Endothelial cell of hepatic sinusoid (primary cell): ENCODE results near the gene ABI2.
"Not testable (repeated sequence)": the region's sequence is repeated elsewhere in the genome, so short reads cannot be mapped to it uniquely, and the experiment has no call there.

Experiments
- in situ Hi-C: cut with HindIII; loops from 2 replicates; pipeline ENCODE4 v1.10.0; 2017; ENCODE audit warnings: low sequenced_read_pairs

The ABI2 gene

DNA sequence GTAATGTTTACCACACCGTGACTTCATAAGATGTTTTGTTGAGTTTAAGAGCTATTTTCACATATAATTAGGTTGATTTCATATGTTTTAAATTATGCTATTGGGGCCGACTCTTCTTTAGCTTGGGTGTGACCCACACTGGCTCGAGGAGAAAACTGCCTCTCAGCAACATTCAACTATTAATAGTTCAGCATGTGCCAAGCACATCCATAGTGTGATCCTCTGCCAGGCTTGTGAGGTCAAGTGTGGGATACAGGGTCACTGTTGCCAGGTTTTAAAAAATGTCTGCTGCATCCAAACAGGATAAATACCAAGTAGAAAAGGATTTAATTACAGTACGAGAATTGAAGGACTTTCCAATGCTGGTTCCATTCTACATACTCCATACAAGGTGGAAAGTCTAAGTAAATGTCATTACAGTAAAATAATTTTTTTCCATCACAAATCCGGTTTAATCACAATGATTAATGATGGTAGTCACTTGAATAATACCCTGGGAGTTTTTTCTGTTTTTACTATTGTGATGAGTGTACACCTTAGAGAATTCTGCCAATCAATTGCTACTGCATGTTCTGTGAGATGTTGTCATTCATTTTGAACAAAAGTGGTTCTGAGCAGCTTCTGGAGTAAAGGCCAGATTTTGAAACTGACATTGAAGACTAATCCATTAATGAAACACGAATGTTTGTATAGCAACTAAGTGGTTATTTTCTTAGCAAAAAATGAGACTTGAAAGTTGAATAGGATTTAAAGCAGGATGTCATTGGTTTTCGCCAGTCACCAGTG is 84.5 kb downstream of the ABI2 start:
- in situ Hi-C loops = no loop called here

DNA sequence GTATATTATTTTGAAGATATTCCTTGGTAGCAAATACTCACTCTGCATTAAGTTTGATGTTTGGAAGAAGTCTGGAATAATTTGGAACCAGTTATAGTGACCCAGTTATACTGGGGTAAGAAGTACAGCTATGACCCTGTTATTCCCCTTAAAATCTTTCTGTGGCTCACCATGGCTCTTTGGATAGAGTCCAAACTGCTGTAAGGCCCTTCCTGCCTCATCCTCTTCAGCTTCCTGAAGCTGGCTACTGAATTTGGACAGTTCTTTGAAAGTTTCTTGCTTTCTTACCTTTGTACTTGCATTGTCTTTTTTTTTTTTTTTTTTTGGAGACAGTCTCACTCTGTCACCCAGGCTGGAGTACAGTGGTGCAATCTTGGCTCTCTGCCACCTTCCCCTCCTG is 85.6 kb downstream of the ABI2 start:
- in situ Hi-C loops = no loop called here

DNA sequence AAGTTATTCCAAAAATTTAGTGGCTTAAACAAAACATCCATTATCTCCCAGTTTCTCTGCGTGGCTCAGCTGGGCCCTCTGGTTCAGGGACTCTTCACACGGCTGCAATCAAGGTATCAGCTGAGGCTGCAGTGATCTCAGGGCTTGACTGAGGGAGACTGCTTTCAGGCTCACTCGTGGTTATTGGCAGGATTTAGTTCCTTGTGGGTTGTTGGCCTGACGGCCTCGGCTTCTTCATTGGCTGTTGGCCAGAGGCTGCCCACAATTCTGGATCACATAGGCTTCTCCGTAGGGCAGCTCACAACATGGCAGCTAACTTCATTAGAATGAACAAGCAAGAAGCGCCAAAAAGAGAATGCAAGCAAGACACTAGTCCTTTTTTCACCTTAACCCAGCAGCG is 90.1 kb downstream of the ABI2 start:
- in situ Hi-C loops = no loop called here

DNA sequence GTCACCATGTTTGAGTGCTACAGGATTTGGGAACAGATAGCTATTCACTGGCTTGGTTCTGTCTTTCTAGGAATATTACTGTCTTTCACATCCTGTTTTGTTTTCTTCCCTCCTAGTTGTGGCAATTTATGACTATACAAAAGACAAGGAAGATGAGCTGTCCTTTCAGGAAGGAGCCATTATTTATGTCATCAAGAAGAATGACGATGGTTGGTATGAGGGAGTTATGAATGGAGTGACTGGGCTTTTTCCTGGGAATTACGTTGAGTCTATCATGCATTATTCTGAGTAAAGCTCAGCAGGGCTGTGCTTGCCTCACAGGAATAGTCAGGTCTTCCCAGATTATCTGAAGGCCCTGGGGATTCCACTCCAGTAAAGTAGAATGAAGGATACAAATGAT is 98.9 kb downstream of the ABI2 start:
- in situ Hi-C loops = no loop called here

DNA sequence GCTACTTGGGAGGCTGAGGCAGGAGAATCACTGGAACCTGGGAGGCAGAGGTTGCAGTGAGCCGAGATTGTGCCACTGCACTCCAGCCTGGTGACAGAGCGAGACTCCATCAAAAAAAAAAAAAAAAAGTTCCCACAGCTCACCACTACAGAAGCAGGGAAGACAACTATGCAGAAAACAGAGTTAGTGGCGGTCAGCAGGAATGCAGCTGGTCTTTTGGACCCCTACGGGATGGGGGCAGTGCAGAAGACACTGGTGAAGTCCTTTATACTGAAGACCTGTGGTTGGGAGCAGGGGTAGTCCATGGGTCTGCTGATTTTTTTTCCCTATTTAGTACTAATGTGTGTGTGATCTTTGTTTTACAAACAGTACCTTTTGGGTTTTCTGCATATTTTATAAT is 101.4 kb downstream of the ABI2 start:
- in situ Hi-C loops = not testable (repeated sequence)

DNA sequence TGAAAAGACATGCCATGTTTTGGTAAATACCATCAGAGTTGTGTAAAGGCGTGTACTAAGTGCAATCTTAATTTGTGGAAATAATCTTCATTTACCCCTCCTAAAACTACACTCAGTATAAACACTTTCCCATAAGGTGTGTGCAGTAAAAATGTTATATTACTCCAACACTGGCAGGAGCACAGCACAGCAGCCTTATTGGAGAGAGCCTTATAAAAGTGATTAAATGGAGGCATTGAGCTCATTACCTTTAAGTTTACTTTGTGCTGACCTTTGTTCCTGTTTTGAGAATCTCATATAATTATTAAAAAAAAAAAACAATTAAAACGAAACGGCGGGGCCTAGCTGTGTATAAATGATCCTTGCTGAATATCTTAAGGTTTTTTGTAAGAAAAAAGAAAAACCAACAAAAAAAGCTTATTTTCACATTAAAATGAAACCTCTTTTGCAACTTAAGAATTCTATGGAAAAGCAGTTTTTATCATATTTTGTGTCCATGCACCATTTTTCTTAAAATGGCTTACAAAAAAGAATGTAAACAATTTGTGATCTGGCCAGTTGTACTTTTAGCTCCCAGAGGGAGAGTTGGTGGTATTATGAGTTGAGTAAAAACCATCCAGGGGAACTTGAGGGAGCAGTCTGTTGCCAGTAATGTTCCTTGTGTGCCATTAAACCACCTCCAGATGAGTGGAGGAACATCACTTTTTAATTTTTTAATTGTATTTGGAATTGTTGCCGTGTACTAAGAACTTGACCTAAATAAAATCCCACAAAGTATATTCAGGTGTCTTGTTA is 103.4 kb downstream of the ABI2 start:
- in situ Hi-C loops = no loop called here

DNA sequence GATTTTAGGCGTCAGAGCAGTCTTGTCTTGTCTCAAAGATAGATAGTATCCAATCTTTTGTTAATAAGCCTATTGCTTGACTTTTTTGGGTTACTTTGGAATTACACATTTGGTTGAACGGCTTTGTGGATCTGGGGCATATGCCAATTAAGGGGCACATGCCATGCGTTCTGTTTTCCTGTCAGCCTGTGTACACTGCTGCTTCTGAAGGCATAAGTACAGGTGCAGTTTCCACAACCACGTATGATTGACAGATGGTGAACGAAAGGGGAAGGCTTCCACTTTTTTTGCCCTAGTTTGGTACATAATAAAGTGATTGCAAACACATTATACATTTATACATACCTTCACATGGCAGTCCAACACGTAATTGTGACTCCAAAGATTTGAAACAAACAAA is 104.6 kb downstream of the ABI2 start:
- in situ Hi-C loops = no loop called here

DNA sequence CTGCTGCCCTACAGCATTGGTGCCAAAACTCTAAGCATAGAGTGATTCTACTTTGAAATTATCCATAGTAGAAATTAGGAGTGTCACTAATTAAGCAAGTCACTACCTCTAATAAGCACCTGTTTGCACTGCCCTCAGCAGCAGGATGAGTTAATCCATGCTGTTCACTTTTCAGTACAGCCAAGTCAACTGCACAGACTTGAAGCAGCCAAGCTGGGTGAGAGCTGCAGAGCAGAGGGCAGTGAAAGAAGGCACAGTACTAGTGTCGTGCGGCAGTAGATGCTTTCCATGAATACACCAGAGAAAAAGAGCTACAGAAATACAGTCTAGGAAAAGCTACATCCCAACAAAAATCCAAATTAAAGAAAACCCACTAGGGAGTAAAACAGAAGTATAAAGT is 108.3 kb downstream of the ABI2 start:
- in situ Hi-C loops = no loop called here

DNA sequence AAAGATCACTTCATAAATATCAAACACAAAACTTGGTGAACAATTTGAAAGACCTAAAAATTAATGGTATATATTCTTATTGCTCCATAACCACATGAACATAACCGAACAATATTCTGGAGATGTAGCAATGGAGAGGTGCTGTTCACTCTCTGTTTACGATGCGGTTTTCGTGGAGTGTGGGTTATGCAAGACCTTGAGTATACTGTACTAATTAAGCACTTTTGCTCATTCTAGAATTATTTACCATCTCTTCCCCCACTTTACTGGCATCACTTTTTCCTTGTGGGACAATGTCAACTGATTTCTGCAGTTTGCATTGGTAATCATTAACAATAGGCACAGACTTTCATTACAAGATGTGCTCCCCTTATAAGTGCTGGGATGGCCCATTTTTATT is 109.3 kb downstream of the ABI2 start:
- in situ Hi-C loops = no loop called here

DNA sequence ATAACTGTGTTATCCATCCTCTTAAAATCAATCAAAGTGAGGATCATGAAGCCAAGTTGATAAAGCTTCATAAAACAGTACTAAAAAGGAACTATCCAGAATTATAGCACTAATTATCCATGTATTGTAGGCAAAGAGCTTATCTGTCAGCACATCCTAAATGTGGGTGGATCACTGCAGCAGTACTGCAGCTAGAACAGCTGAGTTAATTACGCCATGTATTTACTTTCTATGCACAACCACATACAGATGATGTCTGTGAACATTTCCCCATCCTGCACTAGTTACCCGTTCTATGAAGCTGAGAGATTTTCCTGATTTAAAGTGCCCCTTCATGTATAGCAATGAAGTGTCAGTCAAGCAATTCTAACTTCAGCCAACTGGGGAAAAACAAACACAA is 110.3 kb downstream of the ABI2 start:
- in situ Hi-C loops = no loop called here

DNA sequence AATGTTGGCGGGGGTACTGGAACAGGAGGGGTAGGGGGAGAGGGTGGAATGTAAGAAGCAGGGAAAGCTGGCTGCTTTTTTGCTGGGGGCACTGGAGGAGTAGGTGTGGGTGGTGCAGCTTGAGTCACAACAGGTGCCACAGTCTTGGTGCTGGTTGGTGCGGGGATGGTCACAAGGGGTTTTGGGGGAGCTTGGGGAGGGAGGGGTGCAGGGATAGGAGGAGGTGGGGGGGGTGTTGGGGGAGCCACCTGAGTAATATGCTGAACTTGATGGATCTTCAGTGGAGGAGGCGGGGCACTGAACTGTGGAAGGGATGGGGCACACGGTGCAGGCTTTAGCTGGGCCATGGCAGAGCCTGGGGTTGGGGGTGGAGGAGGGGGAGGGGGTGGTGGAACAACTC is 112.5 kb downstream of the ABI2 start:
- in situ Hi-C loops = no loop called here

DNA sequence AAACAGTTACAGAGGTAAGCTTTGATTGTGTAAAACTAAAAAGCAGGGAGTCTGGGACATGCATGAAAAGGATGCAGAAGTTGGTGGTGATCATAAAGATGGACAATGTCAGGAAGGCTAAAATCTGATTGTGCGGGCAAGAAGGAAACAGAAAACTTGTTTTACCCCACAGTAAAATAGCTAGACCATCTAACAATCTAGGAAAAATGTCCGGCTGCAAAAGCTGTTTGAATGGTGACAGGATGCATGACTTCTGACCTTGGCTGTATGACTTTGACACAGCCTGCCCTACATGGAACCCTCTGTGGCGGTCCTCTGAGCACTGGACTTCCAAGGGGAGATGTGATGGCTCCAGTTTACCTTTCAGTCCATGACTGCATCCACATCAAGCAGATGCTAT is 113.3 kb downstream of the ABI2 start:
- in situ Hi-C loops = no loop called here

DNA sequence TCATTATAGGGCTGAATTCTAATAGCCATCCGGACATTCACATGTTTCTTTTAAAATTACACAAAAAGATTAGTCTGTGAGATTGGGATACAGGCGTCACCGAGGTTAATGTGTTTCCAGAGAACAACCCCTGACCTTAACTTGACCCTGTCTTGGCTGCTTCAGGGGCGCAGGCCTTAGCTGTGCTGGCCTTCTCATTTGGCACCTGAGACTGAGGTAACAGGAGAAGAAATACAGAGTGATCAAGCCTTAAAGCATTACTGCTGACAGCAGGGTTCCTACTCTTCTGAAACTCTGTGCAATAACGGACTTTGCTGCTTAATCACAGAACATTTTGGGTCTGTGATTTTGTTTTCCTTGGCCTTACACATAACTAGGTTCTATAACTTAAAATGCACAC is 114.3 kb downstream of the ABI2 start:
- in situ Hi-C loops = no loop called here

DNA sequence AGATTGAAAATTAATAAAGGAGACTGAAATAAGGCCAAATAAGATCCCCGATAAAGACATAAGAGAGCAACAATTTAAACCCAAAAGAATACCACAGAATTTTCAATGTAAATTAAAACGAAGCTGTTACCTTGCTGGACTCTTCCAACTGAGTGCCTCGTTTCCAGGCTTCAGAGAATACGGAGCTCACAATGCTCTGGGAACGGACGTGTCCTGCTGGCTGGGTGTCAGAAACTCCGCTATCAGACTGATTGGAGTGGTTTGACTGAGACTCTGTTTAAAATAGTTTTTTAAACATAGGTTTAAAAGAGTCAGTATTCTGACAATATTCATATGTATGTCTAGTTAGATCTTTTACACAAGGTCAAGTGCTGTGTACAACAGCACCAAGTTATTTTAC is 116.5 kb downstream of the ABI2 start:
- in situ Hi-C loops = no loop called here

DNA sequence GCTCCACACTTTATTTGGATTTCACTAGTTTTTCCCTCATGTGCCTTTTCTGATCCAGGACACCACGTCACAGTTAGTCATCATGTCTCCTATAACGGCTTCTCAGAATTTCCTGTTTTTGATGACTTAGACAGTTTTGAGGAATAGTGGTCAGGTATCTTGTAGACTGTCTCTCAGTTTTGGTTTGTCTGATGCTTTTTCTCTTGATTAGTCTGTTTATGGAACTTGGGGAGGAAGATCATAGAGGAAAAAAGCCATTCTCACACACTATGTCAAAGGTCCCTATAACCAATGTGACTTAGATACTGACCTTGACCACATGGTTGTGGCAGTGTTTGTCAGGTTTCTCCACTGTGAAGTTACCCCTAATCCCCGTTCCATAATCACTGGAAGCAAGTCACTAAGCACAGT is 117.9 kb downstream of the ABI2 start:
- in situ Hi-C loops = no loop called here

DNA sequence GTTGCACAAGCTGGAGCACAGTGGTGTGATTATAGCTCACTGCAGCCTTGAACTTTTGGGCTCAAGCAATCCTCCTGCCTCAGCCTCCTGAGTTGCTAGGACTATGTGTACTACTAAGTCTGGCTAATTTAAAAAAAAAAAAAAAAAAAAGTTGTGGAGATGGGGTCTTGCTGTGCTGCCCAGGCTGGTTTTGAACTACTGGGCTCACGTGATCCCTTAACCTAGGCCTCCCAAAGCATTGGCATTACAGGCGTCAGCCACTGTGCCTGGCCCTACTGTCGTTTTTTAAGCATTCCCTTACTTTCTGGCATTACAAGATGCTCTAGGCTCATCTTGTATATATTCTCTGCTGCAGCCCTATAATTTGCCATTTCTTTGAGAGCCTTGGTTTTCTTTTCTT is 118.6 kb downstream of the ABI2 start:
- in situ Hi-C loops = no loop called here

DNA sequence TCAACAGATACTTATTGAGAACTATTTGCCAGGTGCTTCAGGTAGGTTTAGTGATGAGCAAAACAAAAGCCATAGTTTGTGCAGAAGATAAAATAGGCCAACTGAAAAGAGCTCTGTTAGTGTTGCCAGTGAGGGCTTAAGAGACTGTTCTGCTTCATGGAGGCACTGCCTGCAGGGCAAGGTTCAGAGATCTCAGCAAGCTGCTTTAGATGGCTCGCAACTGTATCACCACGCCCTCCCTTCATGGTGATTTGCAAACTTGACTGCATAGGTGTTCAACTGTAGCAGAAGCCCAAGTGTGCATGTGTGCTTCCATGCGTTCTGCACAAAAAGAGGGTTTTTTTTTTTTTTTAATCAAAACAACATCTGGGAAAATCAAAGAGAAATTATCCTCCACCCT is 122.4 kb downstream of the ABI2 start:
- in situ Hi-C loops = no loop called here

DNA sequence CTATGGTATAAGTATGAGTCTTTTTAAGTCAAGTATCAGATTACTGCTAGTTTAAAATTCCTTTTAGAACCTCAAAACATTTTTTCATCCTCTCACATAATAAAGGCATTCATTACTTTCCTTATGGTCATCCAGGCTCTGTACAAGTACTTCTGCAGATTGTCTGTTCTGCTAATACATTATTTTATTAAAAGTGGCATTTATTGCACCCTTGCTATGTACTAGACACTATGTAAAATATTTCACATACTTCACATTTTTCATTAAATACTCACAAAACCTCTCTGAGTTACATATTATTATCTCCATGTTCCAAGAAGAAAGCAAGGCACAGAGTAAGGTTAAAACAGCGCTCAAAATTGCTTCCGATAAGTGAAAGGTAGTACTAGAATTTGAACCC is 122.8 kb downstream of the ABI2 start:
- in situ Hi-C loops = no loop called here

DNA sequence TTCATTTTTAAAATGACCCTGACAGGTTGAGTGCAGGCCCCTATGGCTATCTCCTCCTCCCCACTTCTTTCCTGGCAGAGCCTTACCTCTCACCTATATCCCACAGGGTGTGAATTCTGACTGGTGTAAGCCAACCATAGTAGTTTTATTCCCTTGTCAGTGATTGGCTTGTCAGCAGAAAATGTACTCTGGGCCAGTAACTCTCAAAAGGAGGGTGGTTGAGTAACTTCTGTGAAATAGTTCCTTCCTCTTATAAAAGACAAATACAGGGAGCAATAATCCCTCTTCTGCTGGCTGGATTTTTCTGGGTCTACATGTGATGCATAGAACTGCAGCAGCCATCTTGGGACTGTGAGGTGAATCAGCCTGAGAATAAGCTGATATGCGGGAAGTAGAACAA is 123.5 kb downstream of the ABI2 start:
- in situ Hi-C loops = no loop called here

DNA sequence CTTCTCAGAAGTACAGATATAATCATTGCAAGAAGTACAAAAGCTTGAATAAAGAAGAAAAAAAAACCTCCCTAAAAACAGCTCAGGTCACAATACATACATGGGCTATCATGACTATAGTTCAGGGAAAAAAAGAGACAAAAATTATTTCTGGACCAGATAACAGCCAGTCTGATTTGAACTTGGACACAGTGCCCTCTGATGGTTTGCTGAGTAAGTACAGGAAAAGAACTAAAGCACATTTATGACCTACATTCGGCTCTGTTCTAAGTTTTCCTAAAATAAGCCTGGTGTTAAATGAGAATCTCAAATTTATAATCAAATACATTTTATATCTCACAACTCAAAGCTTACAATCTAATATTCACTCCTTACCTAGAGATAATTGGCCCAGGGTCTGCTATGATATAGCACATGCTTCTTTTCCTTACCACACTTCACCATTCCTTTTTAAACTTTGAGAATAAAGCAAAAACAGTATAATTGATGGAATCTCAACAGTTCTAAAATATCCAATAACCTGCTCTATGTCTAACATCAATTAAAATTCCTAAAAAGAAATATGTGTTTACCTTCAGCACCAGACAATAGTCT is 125.8 kb downstream of the ABI2 start:
- in situ Hi-C loops = no loop called here

DNA sequence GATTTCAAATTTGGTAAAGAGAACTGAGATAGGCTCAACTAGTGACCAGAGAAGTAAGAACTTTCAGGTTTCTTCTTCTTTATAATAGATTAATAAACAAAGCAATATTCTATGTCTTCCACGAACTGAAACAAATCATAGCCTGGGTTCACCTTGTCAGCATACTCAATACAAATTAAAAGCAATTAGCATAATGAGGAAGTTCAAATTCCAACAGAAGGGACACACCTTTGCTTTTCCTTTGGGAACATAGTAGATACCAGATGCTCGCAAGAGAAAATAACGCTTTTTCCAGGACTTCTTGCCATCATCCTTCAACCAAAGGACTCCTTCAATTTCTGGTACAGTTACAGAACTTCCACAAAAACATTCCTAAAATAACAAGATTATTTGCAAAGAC is 127.0 kb downstream of the ABI2 start:
- in situ Hi-C loops = no loop called here

DNA sequence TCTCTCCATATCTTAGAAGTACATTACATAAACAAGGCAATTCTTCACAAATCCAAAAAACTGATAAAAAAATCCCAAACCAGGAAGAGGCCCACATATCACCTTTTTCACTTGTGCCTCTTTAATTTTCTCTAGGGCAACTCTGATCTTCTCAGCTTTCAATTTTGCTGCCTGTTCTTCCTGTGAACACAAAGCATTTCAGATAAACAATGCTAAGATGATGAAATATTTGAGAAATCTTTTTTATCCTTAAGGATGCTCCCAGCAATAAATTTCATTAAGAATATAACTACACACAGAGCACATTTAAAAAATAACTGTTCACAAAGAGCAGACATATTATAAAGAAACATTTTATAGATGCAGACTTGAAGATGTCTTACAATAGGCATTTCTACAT is 133.6 kb downstream of the ABI2 start:
- in situ Hi-C loops = no loop called here
